ENCODE results near the gene ABCB11. TPM values are rescaled to one million over a fixed set of nuclear protein-coding genes. Genes with fewer than 3 reads are reported as not detected.
"Not testable (repeated sequence)": the region's sequence is repeated elsewhere in the genome, so short reads cannot be mapped to it uniquely, and the experiment has no call there.

ABCB11 gene
- total and polyA plus RNA-seq, 2 donors (not counting 3 experiments of a cell fraction or from before 2014, with no cell fraction given), result 0.22 to 0.44 TPM

DNA sequence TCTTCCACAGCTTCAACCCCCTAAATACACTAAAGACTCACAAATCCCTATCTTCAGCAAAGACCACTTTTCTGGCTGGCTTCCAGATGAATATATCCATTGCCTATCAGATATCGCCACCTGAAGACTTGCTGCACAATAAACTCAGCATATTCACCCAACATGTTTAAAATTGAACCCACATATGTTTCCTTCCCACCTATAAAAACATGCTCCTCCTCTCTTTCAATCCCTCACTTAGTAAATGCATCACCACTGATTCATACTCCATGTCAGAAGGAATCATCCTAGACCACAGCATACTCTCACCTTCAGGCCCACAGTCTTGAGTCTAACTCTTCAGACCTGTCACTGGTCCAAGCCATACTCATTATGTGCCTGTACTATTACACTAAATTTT, 146.1 kb downstream of the ABCB11 start:
- no peaks in the 10 kb centered on the region for H3K9me3 ChIP-seq (replicated peaks; ENCODE audit: control insufficient read depth, insufficient read depth, low read length)
- no peak overlapping the region for H2AFZ ChIP-seq (ENCODE audit: low read depth, low read length)
- intact Hi-C loops (cut with micrococcal nuclease), result no loop called here
- no peaks in the 10 kb centered on the region for H3K9me1 ChIP-seq (replicated peaks; ENCODE audit: control insufficient read depth, extremely low read depth, insufficient read depth, low read length)
- H3K27ac ChIP-seq (ENCODE audit: insufficient read depth, low read depth, low read length), result no peak overlapping the region
- no peak overlapping the region for H3K9ac ChIP-seq (replicated peaks; ENCODE audit: extremely low read depth, insufficient read depth, low read length)
- no peaks in the 10 kb centered on the region for H3K36me3 ChIP-seq (ENCODE audit: control insufficient read depth in 2 of 2, extremely low read depth in 1 of 2, insufficient read depth in 2 of 2, low read length in 2 of 2)
- CTCF ChIA-PET, result no interaction called here
- FAIRE-seq (no peak), DNase-seq (ENCODE audit: low read depth, low spot score) (no peak)
- peaks cover 18% of the 10 kb centered on the region for H3K79me2 ChIP-seq (ENCODE audit: control insufficient read depth, insufficient read depth, low read length)
- TF ChIP-seq MYC (IDR thresholded peaks at IDR 0.05; ENCODE audit: low read depth, low read length), result no peak
- TF ChIP-seq, protein P1, sequence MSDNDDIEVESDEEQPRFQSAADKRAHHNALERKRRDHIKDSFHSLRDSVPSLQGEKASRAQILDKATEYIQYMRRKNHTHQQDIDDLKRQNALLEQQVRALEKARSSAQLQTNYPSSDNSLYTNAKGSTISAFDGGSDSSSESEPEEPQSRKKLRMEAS (IDR thresholded peaks at IDR 0.05; ENCODE audit: insufficient read depth, insufficient read length), result no peak
- TF ChIP-seq JUN (IDR thresholded peaks at IDR 0.05; ENCODE audit: borderline replicate concordance, insufficient read depth, insufficient read length, low read depth), result no peak
- no peak for TF ChIP-seq POLR2A (IDR thresholded peaks at IDR 0.05; ENCODE audit: low read depth, low read length)
- TF ChIP-seq, protein P2, sequence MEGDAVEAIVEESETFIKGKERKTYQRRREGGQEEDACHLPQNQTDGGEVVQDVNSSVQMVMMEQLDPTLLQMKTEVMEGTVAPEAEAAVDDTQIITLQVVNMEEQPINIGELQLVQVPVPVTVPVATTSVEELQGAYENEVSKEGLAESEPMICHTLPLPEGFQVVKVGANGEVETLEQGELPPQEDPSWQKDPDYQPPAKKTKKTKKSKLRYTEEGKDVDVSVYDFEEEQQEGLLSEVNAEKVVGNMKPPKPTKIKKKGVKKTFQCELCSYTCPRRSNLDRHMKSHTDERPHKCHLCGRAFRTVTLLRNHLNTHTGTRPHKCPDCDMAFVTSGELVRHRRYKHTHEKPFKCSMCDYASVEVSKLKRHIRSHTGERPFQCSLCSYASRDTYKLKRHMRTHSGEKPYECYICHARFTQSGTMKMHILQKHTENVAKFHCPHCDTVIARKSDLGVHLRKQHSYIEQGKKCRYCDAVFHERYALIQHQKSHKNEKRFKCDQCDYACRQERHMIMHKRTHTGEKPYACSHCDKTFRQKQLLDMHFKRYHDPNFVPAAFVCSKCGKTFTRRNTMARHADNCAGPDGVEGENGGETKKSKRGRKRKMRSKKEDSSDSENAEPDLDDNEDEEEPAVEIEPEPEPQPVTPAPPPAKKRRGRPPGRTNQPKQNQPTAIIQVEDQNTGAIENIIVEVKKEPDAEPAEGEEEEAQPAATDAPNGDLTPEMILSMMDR (IDR thresholded peaks at IDR 0.05; ENCODE audit: extremely low read depth in 1 of 2, insufficient read depth in 1 of 2, low read depth in 1 of 2, low read length in 2 of 2), result no peak
- TF ChIP-seq EZH2 (IDR thresholded peaks at IDR 0.05; ENCODE audit: borderline replicate concordance, low read depth, low read length, severe bottlenecking), result no peak
- TF ChIP-seq GATA2 (IDR thresholded peaks at IDR 0.05; ENCODE audit: insufficient read depth, insufficient read length, low read depth, low read length), result no peak
- no peak for TF ChIP-seq FOS (IDR thresholded peaks at IDR 0.05; ENCODE audit: borderline replicate concordance, insufficient read depth, low read length)
- H4K20me1 ChIP-seq (replicated peaks; ENCODE audit: control insufficient read depth, extremely low read depth, insufficient read depth, low read length), result no peaks in the 10 kb centered on the region
- BruUV-seq (replicated peaks), result no TSS peak
- POLR2A ChIA-PET, result no interaction called here
- peaks cover 8% of the 10 kb centered on the region for H3K4me1 ChIP-seq (ENCODE audit: control insufficient read depth, extremely low read depth, insufficient read depth, low read length)
- H3K27me3 ChIP-seq (ENCODE audit: control insufficient read depth in 2 of 2, insufficient read depth in 2 of 2, low read length in 2 of 2), result no peaks in the 10 kb centered on the region
- dilution Hi-C loops (cut with MboI; ENCODE audit: extremely low pct_ligation_motif_present, low sequenced_read_pairs), result no loop called here
- no peak overlapping the region for H3K4me3 ChIP-seq (replicated peaks in 1 of 3; ENCODE audit: insufficient read depth in 1 of 3, low read depth in 1 of 3, low read length in 3 of 3)
- no peak overlapping the region for H3K4me2 ChIP-seq (ENCODE audit: insufficient read depth, low read length)

DNA sequence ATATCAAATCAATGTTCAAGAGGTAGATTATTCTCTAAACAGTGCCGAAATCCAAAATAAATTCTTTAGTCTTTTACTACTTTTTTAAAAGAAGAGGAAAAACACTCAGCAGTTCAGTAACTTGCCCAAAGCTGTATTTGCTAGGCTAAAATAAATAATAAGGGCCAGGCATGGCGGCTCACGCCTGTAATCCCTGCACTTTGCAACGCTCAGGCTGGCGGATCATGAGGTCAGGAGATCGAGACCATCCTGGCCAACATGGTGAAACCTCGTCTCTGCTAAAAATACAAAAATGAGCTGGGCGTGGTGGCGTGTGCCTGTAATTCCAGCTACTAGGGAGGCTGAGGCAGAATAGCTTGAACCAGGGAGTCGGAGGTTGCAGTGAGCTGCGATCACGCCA, 149.0 kb downstream of the ABCB11 start:
- H4K20me1 ChIP-seq (replicated peaks; ENCODE audit: control insufficient read depth, extremely low read depth, insufficient read depth, low read length); H3K4me1 ChIP-seq (ENCODE audit: control insufficient read depth, extremely low read depth, insufficient read depth, low read length); H3K36me3 ChIP-seq (ENCODE audit: control insufficient read depth in 2 of 2, extremely low read depth in 1 of 2, insufficient read depth in 2 of 2, low read length in 2 of 2); FAIRE-seq; H3K9ac ChIP-seq (replicated peaks; ENCODE audit: extremely low read depth, insufficient read depth, low read length); H3K4me2 ChIP-seq (ENCODE audit: insufficient read depth, low read length); CTCF ChIA-PET; H3K27me3 ChIP-seq (ENCODE audit: control insufficient read depth in 2 of 2, insufficient read depth in 2 of 2, low read length in 2 of 2); H3K9me3 ChIP-seq (replicated peaks; ENCODE audit: control insufficient read depth, insufficient read depth, low read length); intact Hi-C loops (cut with micrococcal nuclease); BruUV-seq (replicated peaks); H3K9me1 ChIP-seq (replicated peaks; ENCODE audit: control insufficient read depth, extremely low read depth, insufficient read depth, low read length); dilution Hi-C loops (cut with MboI; ENCODE audit: extremely low pct_ligation_motif_present, low sequenced_read_pairs); H3K27ac ChIP-seq (ENCODE audit: insufficient read depth, low read depth, low read length); H3K79me2 ChIP-seq (ENCODE audit: control insufficient read depth, insufficient read depth, low read length); DNase-seq (ENCODE audit: low read depth, low spot score); H3K4me3 ChIP-seq (replicated peaks in 1 of 3; ENCODE audit: insufficient read depth in 1 of 3, low read depth in 1 of 3, low read length in 3 of 3); H2AFZ ChIP-seq (ENCODE audit: low read depth, low read length): not testable (repeated sequence)
- POLR2A ChIA-PET, result interaction anchor here (0.6 kb wide), 1 partner anchor 1541 kb away, joined by 3 read pairs; no protein-coding TSS in a partner anchor

Measured in endothelial cell of umbilical vein (primary cell).